Forelimb muscle (tissue), 1 donor: ENCODE data around the gene CELSR2. TPM values are rescaled to one million over a fixed set of nuclear protein-coding genes. Genes with fewer than 3 reads are reported as not detected.

Source experiments
- DNase-seq: peaks from one replicate; pipeline ENCODE4 v3.0.0-alpha.2; 2013; ENCODE audit warnings: low read depth
- polyA plus RNA-seq: library from polyadenylated mRNA; unstranded; fragments of 120-200 nt; gene quantifications from one replicate; pipeline ENCODE4 v1.2.1, GENCODE V29; 2013; ENCODE audit not compliant: insufficient read length

CELSR2 gene
- polyA plus RNA-seq, 1 donor = 3.3 TPM

DNA sequence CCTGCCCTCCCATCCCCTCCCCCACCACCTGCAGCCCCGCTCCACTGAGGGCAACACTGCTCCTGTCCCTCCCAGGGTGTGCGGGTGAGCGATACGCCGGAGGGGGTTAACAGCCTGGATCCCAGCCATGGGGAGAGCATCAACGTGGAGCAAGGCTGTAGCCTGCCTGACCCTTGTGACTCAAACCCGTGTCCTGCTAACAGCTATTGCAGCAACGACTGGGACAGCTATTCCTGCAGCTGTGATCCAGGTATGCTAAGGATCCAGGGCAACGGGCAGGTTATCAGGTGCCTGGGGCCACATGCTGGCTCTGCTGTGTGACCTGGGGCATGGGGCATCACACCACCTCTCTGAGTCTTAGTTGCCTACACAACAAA lies 15.0 kb downstream of the CELSR2 start:
- DNase-seq = no peak

DNA sequence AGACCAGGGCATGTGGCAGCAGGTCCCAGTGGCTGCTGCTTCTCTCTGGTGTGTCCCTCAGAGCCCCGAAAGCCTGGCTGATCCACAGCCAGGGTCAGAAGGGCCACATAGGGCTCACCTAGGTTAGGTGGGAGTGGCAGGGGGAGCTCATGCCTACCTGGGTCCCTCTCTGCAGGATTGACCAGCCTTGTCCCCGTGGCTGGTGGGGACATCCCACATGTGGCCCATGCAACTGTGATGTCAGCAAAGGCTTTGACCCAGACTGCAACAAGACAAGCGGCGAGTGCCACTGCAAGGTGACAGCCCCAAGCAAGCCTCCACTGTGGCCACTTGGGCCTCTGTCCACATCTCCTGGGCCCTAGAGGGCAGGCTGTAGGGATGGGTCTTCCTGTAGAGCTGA lies 15.7 kb downstream of the CELSR2 start:
- no peak for DNase-seq

DNA sequence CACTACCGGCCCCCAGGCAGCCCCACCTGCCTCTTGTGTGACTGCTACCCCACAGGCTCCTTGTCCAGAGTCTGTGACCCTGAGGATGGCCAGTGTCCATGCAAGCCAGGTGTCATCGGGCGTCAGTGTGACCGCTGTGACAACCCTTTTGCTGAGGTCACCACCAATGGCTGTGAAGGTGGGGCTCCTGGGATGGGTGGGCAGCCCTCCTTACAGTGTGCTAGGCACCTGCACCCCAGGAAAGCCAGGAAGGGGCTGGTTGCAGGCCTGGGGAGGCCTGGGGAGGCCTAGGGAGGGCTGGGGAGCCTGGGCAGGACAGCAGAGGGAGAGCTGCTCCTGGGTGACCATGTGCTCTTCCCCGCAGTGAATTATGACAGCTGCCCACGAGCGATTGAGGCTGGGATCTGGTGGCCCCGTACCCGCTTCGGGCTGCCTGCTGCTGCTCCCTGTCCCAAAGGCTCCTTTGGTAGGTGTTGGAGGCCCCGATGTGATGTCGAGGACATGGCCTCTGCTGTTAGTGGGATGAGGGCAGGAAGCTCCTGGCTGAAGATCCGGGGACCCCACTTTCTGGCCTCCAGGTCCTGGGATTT lies 16.5 kb downstream of the CELSR2 start:
- no peak for DNase-seq

DNA sequence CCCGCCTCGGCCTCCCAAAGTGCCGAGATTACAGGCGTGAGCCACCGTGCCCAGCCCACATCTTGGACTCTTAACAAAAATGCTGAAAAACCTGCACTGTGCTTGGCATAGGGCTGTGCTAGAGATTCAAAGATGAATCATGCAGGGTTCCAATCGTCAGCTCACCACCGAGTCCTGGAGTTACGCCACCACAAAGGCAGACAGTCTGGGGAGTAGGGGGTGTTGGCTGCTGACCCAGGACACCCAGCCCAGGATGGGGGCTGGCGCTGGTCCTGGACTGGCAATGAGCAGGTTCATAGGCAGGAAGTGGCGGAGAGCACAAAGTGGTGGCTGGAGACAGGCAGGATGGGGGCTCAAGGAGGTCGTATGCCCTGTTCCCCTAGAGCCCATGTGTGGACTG lies 17.6 kb downstream of the CELSR2 start:
- DNase-seq = no peak

DNA sequence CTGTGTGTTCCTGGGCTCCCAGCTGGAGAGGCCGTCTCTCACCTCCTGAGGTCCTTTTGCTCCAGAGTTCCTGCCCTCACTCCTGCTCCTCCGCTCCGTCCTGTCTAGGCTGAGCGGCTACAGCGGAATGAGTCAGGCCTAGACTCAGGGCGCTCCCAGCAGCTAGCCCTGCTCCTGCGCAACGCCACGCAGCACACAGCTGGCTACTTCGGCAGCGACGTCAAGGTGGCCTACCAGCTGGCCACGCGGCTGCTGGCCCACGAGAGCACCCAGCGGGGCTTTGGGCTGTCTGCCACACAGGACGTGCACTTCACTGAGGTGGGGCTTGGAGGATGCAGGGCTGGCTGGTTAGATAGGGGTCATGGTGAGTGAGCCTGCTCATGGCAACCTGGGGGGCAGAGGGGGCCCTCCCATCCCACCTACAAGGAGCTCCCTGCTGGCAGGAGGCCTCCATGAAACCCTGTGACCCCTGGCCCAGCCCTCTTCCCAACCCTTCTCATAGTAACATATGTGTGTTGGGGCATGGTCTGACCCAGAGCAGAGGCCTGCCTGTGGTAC lies 18.5 kb downstream of the CELSR2 start:
- DNase-seq = no peak

DNA sequence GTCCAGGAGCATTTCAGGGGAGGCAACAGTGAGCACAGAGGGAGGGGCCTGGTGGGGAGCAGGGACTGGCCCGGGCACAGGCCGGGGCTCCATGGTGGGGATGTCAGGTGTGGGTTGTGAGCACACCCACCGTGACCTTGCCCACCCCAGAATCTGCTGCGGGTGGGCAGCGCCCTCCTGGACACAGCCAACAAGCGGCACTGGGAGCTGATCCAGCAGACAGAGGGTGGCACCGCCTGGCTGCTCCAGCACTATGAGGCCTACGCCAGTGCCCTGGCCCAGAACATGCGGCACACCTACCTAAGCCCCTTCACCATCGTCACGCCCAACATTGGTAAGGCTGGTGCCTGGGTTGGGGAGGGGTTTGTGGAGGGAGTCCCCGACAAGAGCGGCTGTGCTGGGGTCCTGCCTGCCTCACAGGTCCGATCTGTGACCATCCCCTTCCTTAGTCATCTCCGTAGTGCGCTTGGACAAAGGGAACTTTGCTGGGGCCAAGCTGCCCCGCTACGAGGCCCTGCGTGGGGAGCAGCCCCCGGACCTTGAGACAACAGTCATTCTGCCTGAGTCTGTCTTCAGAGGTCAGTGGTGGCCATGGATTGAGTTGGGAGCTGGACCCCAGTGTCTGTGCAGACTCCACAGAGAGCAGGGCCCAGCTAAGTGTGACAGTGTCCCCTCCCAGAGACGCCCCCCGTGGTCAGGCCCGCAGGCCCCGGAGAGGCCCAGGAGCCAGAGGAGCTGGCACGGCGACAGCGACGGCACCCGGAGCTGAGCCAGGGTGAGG lies 19.3 kb downstream of the CELSR2 start:
- DNase-seq = no peak

DNA sequence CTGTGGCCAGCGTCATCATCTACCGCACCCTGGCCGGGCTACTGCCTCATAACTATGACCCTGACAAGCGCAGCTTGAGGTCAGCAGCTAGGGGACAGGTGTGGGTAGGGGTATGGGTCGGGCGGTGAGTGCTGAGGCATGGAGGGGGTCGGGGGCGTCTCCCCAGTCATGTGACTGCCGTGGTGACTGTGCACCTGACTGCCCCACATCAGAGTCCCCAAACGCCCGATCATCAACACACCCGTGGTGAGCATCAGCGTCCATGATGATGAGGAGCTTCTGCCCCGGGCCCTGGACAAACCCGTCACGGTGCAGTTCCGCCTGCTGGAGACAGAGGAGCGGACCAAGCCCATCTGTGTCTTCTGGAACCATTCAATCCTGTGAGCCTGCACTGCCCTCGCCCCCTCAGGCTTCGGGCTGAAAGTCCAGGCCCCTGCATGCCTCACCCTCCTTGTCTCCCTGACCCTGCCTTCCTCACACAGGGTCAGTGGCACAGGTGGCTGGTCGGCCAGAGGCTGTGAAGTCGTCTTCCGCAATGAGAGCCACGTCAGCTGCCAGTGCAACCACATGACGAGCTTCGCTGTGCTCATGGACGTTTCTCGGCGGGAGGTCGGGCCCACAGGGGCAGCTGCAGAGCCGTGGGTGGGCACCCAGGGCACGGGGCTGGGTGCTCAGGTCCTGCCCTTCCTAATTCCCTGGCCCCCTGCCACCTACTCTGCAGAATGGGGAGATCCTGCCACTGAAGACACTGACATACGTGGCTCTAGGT lies 20.1 kb downstream of the CELSR2 start:
- DNase-seq = no peak

DNA sequence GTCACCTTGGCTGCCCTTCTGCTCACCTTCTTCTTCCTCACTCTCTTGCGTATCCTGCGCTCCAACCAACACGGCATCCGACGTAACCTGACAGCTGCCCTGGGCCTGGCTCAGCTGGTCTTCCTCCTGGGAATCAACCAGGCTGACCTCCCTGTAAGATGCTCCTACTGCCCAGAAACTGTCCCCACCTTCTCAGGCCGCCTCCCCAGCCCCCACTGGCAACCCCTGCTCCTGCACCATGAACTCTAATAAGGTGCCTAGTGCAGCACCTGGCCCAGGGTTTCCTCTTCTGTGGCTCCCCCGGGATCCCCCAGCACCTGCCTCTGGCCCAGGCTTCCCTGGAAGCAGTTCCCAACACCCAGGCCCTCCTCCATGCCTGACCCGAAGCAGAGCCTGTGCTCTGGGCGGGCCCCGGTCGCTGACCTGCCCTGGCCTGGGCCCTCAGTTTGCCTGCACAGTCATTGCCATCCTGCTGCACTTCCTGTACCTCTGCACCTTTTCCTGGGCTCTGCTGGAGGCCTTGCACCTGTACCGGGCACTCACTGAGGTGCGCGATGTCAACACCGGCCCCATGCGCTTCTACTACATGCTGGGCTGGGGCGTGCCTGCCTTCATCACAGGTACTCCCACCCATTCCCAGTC lies 20.8 kb downstream of the CELSR2 start:
- DNase-seq = no peak

DNA sequence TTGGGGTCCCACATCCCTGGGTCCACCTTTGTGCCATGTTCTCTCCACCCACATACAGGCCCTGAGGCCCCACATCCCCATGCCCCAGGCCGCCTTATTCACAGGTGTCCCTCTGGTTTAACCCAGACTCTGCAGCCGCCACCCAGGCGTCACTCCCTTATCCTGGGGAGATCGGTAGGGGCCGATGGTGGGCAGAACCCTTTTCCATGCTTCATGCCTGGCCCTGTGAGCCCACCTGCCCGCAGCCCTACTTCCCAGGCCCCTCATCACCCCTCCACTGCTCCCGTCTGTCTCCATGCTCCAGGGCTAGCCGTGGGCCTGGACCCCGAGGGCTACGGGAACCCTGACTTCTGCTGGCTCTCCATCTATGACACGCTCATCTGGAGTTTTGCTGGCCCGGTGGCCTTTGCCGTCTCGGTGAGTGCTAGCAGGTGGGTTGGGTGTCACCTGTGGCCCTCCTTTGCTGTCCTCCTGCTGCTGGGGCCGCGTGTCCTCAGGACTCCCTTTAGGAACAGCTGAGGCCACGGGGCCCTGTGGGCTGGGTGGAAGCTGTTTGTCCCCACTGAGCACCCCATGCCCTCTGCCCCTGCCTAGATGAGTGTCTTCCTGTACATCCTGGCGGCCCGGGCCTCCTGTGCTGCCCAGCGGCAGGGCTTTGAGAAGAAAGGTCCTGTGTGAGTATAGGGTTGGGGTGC lies 21.4 kb downstream of the CELSR2 start:
- DNase-seq = no peak

DNA sequence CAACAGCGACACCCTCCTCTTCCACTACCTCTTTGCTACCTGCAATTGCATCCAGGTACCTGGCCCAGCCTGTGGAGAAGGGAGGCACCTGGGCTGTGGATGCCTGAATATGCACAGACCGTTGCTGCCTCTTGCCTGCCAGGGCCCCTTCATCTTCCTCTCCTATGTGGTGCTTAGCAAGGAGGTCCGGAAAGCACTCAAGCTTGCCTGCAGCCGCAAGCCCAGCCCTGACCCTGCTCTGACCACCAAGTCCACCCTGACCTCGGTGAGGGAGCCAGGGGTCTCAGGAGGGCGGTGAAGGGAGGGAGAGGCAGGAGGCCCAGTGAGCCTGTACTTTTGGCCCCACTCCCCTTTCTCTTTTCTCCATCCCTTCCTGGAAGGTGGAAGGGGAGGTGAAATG lies 22.1 kb downstream of the CELSR2 start:
- DNase-seq = no peak

DNA sequence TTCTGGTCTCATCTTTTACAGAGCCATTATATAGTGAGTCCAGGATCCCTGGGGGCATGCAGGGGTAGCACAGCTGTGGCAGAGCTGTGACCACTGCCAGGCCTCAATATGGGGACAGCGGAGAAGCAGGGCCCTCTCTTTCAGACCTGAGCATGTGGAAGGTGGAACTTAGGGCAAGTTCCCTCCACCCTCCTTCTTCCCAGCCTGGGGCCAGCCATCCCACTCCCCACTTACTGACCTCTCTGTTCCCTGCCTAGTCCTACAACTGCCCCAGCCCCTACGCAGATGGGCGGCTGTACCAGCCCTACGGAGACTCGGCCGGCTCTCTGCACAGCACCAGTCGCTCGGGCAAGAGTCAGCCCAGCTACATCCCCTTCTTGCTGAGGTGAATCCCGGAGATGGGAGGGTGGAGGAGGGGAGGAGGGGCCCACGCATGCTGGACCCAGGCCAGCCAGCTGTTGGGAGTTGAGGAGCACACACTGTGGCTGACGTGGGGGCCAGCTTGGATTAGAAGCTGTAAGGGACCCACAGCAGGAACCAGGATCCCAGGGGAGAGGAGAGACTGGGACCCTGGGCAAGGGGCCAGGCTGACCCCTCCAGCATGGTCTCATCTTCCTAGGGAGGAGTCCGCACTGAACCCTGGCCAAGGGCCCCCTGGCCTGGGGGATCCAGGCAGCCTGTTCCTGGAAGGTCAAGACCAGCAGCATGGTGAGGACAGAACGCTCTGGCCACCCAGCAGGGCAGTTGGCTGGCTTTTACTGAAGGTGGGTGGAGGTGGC lies 22.9 kb downstream of the CELSR2 start:
- DNase-seq = no peak

DNA sequence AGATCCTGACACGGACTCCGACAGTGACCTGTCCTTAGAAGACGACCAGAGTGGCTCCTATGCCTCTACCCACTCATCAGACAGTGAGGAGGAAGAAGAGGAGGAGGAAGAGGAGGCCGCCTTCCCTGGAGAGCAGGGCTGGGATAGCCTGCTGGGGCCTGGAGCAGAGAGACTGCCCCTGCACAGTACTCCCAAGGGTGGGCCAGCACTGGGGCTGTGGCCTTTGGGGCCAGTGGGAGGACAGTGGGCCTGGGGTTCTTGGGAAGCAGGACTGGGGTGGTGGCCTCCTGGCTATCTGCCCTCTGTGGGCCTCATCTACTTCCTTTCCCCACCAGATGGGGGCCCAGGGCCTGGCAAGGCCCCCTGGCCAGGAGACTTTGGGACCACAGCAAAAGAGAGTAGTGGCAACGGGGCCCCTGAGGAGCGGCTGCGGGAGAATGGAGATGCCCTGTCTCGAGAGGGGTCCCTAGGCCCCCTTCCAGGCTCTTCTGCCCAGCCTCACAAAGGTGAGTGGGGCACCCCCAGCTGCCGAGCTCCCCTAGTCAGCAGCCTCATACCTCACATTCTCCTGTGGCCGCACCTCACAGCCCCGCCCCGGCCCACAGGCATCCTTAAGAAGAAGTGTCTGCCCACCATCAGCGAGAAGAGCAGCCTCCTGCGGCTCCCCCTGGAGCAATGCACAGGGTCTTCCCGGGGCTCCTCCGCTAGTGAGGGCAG lies 23.6 kb downstream of the CELSR2 start:
- DNase-seq = no peak

DNA sequence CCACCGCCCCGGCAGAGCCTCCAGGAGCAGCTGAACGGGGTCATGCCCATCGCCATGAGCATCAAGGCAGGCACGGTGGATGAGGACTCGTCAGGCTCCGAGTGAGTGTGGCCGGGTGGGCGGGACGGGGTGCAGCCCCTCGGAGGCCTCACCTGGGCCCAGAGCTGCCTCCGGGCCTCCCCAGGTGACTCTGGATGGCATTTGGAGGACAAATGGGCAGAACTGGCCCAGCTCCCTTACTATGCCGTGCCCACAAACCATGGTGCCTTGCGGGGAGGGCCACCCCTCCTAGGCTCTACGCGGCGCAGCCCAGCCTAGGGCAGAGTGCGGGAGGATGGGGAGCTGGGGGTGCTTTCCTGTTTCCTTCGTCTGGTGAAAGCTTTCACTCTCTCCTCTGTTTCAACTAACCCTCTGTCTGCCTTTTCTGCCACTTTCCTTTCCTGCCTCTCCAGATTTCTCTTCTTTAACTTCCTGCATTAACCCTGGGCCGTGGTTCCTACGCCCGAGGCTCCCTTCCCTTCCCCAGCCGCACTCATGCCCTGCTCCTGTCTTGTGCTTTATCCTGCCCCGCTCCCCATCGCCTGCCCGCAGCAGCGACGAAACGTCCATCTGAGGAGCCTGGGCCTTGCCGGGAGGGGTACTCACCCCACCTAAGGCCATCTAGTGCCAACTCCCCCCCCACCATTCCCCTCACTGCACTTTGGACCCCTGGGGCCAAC lies 24.4 kb downstream of the CELSR2 start:
- no peak for DNase-seq

DNA sequence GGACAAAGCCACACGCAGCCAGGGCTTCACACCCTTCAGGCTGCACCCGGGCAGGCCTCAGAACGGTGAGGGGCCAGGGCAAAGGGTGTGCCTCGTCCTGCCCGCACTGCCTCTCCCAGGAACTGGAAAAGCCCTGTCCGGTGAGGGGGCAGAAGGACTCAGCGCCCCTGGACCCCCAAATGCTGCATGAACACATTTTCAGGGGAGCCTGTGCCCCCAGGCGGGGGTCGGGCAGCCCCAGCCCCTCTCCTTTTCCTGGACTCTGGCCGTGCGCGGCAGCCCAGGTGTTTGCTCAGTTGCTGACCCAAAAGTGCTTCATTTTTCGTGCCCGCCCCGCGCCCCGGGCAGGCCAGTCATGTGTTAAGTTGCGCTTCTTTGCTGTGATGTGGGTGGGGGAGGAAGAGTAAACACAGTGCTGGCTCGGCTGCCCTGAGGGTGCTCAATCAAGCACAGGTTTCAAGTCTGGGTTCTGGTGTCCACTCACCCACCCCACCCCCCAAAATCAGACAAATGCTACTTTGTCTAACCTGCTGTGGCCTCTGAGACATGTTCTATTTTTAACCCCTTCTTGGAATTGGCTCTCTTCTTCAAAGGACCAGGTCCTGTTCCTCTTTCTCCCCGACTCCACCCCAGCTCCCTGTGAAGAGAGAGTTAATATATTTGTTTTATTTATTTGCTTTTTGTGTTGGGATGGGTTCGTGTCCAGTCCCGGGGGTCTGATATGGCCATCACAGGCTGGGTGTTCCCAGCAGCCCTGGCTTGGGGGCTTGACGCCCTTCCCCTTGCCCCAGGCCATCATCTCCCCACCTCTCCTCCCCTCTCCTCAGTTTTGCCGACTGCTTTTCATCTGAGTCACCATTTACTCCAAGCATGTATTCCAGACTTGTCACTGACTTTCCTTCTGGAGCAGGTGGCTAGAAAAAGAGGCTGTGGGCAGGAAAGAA lies 25.5 kb downstream of the CELSR2 start:
- no peak for DNase-seq

DNA sequence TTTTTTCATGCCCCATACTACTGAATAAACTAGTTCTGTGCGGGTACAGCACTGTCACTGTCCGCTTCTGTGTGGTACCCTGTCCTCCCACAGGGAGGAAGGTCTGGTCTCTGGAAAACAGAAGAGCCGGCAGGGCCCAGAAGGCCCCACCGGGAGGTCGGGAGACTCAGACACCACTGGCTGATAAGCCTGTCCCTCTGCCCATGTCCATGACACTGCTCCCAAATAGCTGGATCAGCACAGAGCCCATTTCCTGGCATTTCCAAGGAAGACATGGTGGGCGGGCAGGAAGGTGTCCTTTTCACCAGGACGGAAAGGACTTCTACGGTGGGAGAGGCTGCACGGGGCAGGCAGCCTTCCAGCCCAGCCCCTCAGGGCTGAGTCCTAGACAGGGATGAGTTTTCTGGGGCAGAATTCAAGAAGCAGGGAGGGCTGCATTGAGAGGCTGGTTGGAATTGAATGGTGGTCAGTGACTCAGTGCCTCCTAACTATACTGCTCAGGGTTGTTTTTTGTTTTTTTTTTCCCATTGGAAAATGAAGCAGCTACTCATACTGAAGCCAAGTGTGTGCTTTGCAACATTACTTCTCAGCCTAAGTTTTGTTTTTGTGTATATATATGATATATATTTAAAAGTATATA lies 26.5 kb downstream of the CELSR2 start:
- DNase-seq = no peak

DNA sequence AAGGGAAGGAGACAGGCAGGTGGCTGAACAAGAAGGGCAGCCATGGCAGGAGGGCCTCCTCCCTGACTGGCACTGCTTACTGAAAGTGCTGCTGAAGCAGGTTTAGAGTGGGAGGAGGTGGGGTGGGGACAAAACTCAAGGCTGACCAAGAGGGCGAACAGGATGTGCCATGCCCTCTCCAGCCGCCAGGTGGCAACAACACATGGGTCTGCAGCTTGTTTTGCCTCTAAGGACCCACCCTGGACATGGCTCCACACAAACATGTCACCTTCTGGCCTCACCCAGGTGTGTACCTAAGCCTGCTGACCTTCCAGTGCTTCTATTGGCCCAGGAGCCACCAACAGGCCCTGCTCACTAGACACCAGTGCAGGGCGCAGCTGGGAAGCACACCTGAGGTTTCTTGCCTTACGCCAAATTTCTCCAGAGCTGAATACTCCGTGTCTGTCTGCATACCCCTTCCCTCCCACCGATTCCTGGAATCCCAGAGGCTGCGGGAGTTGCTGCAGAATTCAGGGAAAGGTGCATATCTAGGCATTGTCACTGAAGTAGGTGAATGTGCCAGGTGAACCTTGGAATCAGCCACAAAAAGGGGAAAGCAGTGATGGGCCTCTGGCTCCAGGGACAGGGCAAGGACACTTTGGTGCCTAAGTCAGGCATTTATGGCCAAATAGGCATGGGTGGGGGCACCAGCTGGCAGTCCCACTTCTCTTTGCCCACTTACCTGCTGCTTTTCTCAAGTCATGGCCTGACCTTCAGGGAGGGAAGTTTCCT lies 28.3 kb downstream of the CELSR2 start:
- no peak for DNase-seq
